ENCODE measurements around the gene USP22.
A peak's percentile ranks its signal among the peaks of the same experiment; 100 is the strongest.

The USP22 gene

DNA sequence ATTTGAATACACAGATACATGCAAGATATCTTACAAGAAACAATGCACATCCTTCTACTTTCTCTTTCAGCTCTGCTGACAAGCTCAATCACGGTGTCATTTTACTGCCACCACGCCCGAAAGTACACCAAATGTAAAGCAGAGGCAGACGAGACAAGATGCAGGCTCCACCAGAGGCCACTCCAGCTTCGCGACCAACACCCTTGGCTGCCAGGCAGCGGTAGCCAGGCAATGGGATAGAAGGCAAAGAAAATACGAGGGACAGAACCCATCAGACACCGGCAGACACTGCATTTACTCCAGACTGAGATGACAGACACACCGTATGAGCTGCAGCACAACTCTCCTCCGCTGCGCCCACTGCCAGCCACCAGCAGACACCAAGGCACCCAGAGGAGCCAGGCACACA lies 41.0 kb downstream of the USP22 start:
- no peak for DNase-seq (ENCODE audit: low read depth in 2 of 2)

DNA sequence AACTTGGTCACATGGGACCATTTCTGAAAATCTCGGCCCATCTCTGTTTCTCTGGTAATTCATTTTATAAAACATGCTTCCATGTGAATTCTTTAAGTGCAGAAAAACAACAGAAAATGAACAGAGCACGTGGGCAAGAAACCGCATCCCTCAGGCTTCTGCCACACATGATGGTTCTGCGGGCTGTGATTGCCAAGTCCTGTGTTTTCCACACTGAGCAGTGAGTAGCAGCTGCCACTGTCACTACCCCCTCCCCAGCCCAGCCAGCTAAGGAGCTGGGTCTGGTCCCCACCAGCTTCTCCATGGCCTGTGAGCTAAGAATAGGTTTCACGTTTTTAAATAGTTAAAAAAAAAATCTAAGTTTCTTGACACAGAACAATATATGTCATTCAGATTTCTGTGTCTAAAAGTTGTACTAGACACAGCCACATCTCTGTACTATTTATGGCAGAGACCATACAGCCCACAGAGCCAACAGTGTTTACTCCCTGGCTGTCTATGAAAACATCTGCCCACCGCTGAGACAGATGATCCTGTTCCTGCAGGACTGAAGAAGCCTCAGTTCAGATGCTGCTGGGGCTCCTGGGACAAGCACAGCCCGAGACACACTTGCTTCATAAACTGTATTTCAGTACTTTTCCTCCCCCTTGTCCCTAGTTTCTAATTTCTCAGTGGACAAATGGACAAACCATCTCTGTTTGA lies 41.5 kb downstream of the USP22 start:
- no peak for DNase-seq (ENCODE audit: low read depth in 2 of 2)

DNA sequence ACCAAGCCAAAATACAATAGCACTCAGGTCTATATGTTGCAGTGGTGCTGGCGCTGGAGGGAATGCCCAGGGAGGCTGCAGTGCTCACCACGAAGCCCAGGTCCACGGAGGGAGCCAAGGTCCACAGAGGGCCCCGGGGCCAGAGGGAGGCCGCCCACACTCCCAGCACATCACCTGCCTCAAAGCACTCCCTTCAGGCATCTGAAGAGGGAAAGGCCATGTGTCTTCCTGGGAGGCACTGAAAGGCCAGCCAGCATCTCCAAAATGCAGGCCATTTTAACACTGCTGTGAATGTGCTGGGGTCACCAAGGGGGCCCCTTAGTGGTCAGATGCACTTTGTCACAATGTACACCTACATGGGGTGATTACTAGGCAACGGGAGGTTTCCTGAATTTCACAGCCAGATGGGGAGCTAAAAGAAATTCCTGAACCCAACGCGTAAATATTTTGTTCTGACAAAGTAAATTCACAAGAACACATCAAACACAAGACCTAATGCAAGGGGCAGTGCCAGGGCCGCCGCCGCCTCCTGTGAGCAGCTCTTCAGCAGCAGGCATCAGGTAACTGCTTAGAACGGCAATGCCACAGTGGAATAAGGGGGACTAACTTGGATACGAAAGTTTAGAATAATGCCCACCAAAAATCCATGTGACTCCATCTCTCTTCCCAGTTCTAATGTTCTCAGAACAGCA lies 42.8 kb downstream of the USP22 start:
- DNase-seq (ENCODE audit: low read depth in 2 of 2), result no peak

- DNase-seq (ENCODE audit: low read depth in 2 of 2), result no peak
These were observed 43.7 kb downstream of the USP22 start for GRCh38 chr17:20999044-20999573.

DNA sequence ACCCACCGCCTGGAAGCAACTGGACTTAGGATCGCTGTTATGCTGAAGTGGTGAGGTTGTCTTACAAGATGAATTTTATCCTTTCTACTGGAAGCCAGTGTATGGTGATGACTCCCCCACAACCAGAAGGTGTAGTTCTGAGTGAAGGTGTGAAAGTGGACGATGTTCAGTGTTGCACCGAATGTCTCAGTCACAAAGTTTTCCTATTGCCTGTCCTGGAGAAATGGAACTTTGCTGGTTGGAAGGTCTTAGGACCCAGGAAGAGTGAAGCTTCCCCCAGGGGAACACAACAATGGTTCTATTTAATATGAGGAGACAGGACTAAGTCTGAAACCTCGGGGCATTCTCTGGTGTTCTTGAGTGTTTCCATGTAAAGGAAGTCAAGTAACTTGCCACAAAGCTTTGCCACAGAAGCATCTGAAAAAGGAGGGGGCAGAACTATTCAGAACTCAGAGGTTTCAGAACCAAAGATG lies 44.2 kb downstream of the USP22 start:
- DNase-seq (ENCODE audit: low read depth in 2 of 2), result no peak

DNA sequence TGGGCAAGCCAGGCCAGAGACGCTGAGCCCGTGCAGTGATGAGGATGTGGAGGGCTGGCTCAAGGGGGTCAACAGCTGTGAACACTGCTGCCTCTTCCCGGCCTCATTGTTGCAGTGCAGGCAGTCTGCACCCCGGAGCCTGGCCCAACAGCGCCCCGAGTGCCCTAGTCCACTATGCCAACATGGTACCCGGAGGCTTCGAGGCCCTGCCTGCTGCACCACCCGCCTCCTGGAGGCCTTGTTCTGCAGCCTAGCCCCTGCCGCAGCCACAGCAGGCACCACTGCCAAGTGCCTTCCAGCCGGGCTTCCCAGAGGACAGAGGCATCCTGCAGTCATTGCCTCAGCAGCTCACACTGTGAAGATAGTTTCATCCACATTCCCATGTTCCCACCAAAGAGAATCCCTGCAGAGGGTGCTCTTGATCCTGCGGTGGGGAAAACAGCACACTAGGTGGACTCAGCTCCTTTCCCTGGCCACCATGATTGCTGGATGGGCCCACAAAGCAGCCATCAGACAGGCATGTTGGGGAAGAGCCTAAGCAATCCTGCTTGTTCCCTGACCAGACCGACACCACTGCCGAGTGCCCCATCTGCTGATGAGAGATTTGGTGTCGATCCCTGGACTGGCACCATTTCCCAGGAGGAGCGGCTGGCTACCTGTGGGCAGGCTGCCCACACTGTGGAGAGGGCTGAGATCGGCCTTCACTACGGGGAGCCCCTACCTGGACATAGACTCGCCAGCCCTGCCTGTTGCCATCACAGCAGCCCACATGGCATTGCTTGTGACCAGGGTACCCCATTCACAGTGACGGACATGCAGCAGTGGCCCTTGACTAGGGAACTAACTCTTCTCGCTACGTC lies 44.9 kb downstream of the USP22 start:
- no peak for DNase-seq (ENCODE audit: low read depth in 2 of 2)

- no peak for DNase-seq (ENCODE audit: low read depth in 2 of 2)
These were observed 45.8 kb downstream of the USP22 start for GRCh38 chr17:20996724-20997615.

DNA sequence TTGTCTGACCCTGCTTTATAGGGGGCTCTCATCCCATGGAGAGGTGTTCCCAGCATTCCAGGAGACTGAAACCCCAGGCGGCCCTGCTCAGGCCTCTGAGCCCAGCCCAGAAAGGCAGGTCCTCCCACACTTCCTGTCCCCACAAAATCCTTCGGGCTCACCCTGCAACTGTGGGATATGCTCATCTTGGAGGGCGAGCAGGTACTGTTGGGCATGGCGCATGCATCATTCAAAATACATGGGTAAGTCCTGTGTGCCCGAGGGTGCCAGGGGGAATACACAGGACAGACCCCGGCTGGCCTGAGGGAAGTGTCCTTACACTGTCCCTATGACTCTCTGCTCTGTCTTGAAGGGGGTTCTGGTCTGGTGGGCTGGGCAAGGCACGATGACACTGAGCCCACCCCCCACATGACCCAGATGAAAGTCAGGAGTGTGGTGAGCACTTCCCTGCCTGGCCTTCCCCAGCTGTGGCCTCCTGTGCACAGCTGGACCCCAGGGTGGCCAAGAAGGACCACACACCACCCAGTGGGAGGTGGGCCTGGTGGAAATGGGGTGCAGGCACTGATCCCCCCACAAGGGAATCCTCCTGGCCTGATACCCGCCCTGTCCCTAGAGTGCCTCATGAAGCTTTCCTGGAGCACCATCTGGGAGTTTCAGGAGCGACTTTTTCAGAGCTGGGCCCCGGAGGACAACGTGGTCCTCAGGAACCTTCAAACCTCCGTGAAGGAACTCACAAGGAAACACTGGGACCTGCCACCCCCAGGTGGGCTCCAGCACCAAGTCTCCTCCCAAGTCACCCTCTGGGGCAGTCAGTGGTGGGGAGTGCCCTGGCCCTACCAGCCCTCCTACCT lies 46.7 kb downstream of the USP22 start:
- no peak for DNase-seq (ENCODE audit: low read depth in 2 of 2)

DNA sequence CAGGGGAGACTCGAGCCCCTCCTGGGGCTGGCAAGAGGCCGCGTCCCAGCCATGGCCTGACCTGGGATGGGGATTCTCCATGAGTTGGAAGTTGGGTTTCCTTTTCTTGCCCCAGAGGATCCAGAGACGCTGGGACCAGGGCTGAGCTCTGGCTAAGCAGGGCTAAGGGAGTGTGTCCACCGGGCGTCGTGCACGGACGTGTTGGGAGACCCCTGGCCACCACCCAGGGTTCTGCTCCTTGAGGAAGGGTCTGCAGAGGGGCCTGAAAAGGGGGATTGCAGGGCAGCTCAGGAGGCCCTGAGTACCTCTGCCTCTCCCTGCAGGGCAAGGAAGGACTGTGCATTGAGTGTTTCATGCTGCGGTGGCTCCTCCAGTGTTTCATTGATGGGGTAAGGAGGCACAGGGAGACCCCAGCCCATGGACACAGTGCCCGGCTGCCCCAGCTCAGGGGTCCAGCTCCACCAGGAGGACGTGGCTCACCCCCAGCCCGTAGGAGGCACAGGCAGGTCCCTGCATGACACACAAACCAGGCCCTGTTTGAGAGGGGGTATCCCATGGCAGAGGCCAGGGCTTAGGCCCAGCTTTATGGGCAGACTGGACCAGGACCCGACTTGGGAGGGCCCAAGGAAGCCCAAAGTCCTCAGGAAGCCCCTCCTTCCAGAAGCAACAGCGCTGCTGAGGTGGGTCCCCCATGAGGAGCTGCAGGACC lies 47.5 kb downstream of the USP22 start:
- DNase-seq (ENCODE audit: low read depth in 2 of 2), result no peak

DNA sequence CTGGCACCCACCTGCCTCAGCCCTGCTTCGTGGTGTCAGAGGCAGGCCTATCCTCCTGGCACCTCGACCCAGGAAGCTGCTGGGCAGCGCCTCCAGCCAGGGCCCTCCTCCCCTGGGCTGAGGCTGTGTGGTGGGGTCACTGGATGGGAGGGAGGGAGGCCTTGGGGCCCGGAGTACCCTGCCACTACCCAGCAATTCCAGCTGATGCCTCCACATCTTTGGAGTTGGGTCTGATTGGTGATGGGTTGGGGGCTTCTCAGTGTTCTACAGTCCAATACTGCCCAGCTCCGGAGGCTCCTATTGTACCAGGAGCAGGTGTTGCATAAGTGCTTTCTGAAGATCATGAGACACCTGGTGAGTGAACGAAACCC lies 48.0 kb downstream of the USP22 start:
- DNase-seq (ENCODE audit: low read depth in 2 of 2), result no peak

DNA sequence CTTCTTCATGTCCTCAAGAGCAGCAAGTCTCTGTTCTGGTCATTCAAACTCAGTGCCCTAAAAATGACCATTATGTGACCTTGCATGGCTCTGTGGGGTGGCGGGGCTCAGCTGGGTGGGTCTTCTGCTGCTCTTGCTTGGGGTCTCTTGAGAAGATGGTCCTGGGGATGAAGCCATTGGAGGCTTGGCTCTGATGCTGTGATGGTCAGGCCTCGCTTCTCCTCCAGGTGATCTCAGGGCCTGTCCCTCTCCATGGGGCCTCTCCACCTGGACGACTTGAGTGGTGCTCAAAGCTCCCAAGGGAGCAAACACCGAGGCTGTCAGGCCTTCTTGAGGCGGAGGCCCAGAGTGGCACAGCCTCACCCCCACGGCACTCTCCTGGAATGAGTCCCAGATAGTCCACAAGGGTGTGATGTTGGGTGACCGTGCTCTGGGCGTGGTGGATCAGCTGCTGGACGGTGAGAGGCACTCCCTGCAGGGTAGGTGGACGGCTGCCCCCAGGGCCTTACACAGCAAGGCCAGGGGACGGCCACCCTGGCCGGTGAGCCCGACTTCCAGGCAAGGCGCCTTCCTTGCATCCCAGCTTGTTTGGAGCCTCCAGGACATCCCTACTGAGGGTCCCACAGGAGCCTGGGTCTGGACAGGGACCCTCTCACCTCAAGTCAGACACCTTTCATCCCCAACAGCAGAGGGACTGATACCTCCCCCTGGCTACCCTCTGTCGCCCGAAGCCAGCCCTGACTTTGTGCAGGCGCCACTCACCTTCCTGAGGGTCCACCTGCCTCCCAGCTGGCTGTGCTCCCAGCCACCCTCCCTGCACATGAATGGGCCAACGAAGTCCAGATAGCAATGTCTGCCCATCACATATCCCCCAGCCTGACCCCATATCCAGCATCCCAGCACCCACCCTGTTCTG lies 48.7 kb downstream of the USP22 start:
- DNase-seq (ENCODE audit: low read depth in 2 of 2), result no peak

DNA sequence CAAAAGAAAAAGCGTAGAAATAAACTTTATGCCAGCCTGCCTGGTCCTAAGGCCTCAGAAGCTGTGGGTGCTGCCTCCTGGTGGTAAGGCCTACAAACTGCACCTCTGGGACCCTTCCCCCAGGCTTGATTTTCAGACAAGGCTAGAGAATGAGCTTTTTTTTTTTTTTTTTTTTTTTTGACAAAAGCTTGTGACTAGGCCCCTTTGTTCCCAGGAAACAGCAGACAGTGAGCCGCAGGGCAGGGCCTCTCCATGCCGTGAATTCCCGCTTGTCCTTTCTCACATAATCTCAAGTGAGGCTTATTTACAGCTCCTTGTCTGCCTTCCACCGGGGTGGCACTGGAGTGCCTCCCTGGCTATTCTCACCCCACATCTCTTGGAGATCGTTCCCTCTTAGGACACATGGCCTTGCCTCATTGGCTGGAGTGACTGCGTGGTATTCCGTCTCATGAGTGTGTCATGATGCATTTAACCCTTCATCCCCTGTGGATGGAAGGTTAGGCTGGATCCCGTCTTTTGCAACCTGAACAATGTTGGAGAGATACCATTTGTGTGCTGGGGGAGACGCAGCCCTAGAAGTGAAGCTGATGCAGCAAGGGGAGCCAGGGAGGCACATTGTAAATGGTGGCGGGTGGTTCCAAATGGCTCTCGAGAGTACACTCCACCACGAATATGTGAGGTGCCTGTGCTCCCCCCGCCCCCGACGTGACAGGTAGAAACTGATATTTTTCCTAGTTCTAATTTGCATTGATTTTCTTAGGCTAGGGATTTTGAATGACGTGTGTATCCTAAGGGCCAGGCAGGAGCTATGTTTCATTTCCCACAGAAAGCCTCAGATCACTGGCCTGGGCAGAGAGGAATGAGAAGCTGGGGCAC lies 49.6 kb downstream of the USP22 start:
- peak; percentile 35 to 39 for DNase-seq (ENCODE audit: low read depth in 2 of 2)

- no peak for DNase-seq (ENCODE audit: low read depth in 2 of 2)
These were observed 50.4 kb downstream of the USP22 start for GRCh38 chr17:20992416-20992815.

GRCh38 chr17:20991276-20992037 lies 51.4 kb downstream of the USP22 start:
- DNase-seq (ENCODE audit: low read depth in 2 of 2), result no peak

GRCh38 chr17:20989991-20990855 lies 52.6 kb downstream of the USP22 start:
- DNase-seq (ENCODE audit: low read depth in 2 of 2), result no peak

DNA sequence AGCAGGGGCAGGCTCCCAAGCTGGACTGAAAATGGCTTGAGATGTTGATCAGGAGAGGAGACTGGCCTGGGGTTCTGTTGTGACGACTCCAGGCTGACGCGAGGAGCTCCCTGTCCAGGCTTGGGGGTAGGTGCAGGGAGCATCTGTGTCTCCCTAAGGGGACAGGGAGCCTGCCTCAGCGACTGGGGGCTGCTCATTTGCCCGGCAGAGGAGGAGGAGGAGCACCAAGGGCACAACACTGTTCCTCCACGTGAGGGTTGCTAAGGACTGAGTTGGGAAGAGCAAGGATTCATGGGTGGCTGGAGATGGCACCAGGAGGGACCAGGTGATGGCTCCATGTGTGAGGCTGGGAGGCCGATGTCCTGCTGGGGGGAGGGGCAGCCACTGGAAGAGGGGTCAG lies 53.3 kb downstream of the USP22 start:
- DNase-seq (ENCODE audit: low read depth in 2 of 2), result no peak
